Stimulated activated CD8-positive, alpha-beta memory T cell treated with anti-CD3 and anti-CD28 coated beads, Interleukin-7, amount 100 ng/mL, for 4 hours (primary cell): Measurements from ENCODE around the gene VAV2.

Source experiments
- DNase-seq, 2 donors: peaks; one replicate each; pipeline ENCODE4 v3.0.0-alpha.2; 2020; ENCODE audit warnings: low read depth in 2 of 2

Gene VAV2

GRCh38 chr9:134028076-134028475 lies 36.0 kb upstream of the VAV2 start:
- no peak for DNase-seq

GRCh38 chr9:134027561-134027960 lies 35.4 kb upstream of the VAV2 start:
- DNase-seq: no peak

- DNase-seq: no peak
Measured at GRCh38 chr9:134026981-134027380, 34.9 kb upstream of the VAV2 start.

GRCh38 chr9:134026581-134026980 lies 34.5 kb upstream of the VAV2 start:
- no peak for DNase-seq

GRCh38 chr9:134025606-134026541 lies 33.8 kb upstream of the VAV2 start:
- peak in 1 of 2 donors; percentile 31 for DNase-seq

GRCh38 chr9:134024828-134025605 lies 32.9 kb upstream of the VAV2 start, which contains the start of gene BRD3OS:
TSS of gene BRD3OS (plus strand) at chr9:134025481. CDS start at chr9:134026748, 1,267 bp downstream.
- peak; percentile 85 to 89 for DNase-seq

- no peak for DNase-seq
Measured at GRCh38 chr9:134024214-134024792, 32.2 kb upstream of the VAV2 start.

- DNase-seq: no peak
Measured at GRCh38 chr9:134014946-134015345, 22.8 kb upstream of the VAV2 start.

GRCh38 chr9:134011401-134011800 lies 19.3 kb upstream of the VAV2 start:
- DNase-seq: no peak

GRCh38 chr9:134010310-134011173 lies 18.4 kb upstream of the VAV2 start:
- no peak for DNase-seq

- no peak for DNase-seq
Measured at GRCh38 chr9:134007571-134007970, 15.4 kb upstream of the VAV2 start.

GRCh38 chr9:134007150-134007549 lies 15.0 kb upstream of the VAV2 start:
- DNase-seq: no peak

- DNase-seq: no peak
Measured at GRCh38 chr9:134005381-134005780, 13.3 kb upstream of the VAV2 start.

- DNase-seq: no peak
Measured at GRCh38 chr9:134004881-134005280, 12.8 kb upstream of the VAV2 start.

GRCh38 chr9:134004131-134004873 lies 12.2 kb upstream of the VAV2 start:
- no peak for DNase-seq

- no peak for DNase-seq
Measured at GRCh38 chr9:134003237-134003636, 11.1 kb upstream of the VAV2 start.

GRCh38 chr9:134002796-134003195 lies 10.7 kb upstream of the VAV2 start:
- no peak for DNase-seq

GRCh38 chr9:133999851-134000265 lies 7.7 kb upstream of the VAV2 start:
- no peak for DNase-seq

GRCh38 chr9:133998915-133999595 lies 6.9 kb upstream of the VAV2 start:
- no peak for DNase-seq

- no peak for DNase-seq
Measured at GRCh38 chr9:133997584-133997983, 5.5 kb upstream of the VAV2 start.
